Neural progenitor cell (in vitro differentiated cells): Measurements from ENCODE around the gene PHC3.

Source experiments
- CTCF ChIP-seq: fragments of 200-600 bp; sonication (generic); IDR thresholded peaks from 2 replicates; pipeline ENCODE4 v1.5.1; 2017; ENCODE audit warnings: antibody characterized with exemption, mild to moderate bottlenecking
- EZH2 ChIP-seq: fragments of 200-600 bp; sonication (generic); IDR thresholded peaks from 2 replicates; pipeline ENCODE4 v1.6.1; 2017; ENCODE audit warnings: antibody characterized with exemption, mild to moderate bottlenecking, moderate library complexity
- EZH2phosphoT487 ChIP-seq: fragments of 200-600 bp; sonication (generic); IDR thresholded peaks from 2 replicates; pipeline ENCODE4 v1.6.1; 2017; ENCODE audit warnings: antibody characterized with exemption

- TF ChIP-seq EZH2 (no peak), CTCF (no peak), EZH2phosphoT487 (no peak)
Observed at GRCh38 chr3:170052398-170052797, 129.1 kb downstream of the PHC3 start.
